Gastroesophageal sphincter (tissue), 3 donors: ENCODE data around the gene TMIGD1.

Experiments used
- EP300 ChIP-seq: sonication (generic); formaldehyde crosslinking; IDR thresholded peaks from one replicate; pipeline ENCODE4 v1.6.1; 2017; ENCODE audit warnings: antibody characterized with exemption, mild to moderate bottlenecking
- POLR2A ChIP-seq, 2 donors: fragments of 450-650 bp; IDR thresholded peaks; one replicate each; pipeline ENCODE4 v1.6.1; 2017; ENCODE audit warnings: antibody characterized with exemption in 2 of 2, mild to moderate bottlenecking in 2 of 2, moderate library complexity in 1 of 2
- POLR2AphosphoS5 ChIP-seq: sonication (generic); formaldehyde crosslinking; IDR thresholded peaks from one replicate; pipeline ENCODE4 v1.6.1; 2017; ENCODE audit warnings: antibody characterized with exemption
- TF ChIP-seq, protein P1 (sequence below), 4 experiments: fragments of 200-600 bp in 2 of 4; fragments of 450-650 bp in 2 of 4; sonication (generic) in 1 of 4; IDR thresholded peaks; one replicate each; pipeline ENCODE4 v1.5.1; 2017 to 2019; ENCODE audit warnings: antibody characterized with exemption in 4 of 4, mild to moderate bottlenecking in 2 of 4, moderate library complexity in 2 of 4

- TF ChIP-seq, protein P1, sequence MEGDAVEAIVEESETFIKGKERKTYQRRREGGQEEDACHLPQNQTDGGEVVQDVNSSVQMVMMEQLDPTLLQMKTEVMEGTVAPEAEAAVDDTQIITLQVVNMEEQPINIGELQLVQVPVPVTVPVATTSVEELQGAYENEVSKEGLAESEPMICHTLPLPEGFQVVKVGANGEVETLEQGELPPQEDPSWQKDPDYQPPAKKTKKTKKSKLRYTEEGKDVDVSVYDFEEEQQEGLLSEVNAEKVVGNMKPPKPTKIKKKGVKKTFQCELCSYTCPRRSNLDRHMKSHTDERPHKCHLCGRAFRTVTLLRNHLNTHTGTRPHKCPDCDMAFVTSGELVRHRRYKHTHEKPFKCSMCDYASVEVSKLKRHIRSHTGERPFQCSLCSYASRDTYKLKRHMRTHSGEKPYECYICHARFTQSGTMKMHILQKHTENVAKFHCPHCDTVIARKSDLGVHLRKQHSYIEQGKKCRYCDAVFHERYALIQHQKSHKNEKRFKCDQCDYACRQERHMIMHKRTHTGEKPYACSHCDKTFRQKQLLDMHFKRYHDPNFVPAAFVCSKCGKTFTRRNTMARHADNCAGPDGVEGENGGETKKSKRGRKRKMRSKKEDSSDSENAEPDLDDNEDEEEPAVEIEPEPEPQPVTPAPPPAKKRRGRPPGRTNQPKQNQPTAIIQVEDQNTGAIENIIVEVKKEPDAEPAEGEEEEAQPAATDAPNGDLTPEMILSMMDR (IDR thresholded peaks at IDR 0.05), result peak; percentile 31 to 47 (median 39)
- no peak for TF ChIP-seq POLR2AphosphoS5
- no peak for TF ChIP-seq EP300
- no peak for TF ChIP-seq POLR2A (IDR thresholded peaks at IDR 0.05)
Measured at GRCh38 chr17:30336369-30337171, 2.7 kb upstream of the TMIGD1 start.
